HK-2 (cell line): Measurements from ENCODE around the gene RCAN3.
"Not testable (repeated sequence)": the region's sequence is repeated elsewhere in the genome, so short reads cannot be mapped to it uniquely, and the experiment has no call there.

Source experiments
- DNase-seq: peaks from one replicate; pipeline ENCODE4 v3.0.0-alpha.2; 2018; ENCODE audit not compliant: unreplicated experiment

RCAN3 gene

DNA sequence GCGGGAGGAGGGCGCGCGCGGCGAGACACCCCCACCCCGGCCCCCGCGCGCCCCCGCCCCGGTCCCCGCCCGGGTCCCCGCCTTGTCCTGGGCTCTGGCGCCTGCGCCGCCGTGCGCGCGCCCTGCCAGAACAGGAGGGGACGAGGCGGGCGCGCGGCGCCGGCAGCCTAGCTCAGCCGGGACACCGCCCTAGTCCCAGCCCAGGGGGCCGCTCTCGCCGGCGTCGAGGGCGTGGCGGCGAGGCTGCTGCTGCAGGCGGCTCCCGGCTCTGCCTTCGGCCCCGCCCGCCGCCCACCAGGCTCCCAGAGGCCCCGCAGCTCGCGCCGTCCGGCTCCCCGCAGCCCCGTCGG, at the start of gene RCAN3:
Gene RCAN3, plus strand, starts transcription at position 128 of the 350 bp plus-strand sequence. CDS start 11,537 bp downstream, outside the sequence.
- DNase-seq: peak; percentile 84

DNA sequence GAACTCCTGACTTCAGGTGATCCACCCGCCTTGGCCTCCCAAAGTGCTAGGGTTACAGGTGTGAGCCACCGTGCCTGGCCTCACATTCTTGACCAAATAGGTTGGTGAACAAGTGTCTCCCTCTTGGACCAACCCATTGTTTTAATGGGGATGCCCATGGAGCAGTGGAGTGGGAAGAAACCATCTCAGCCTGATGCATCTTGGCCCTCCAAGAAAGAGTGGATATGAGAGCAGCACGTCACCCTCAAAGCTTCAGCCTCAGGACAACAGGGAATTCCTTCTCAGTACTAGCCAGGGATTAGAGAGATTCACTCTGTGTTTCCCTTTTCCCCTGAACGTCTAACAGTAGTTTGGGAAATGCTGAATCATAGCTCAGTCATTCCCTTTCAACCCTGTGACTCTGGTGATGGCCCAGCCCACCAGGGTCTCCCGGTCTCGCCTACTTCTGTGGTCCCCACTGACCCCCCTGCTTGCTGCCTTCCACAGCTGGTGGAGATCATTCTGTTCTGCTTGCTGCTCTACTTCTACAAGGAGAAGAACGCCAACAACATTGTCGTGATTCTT, 49.6 kb upstream of the RCAN3 start:
- DNase-seq: no peak

DNA sequence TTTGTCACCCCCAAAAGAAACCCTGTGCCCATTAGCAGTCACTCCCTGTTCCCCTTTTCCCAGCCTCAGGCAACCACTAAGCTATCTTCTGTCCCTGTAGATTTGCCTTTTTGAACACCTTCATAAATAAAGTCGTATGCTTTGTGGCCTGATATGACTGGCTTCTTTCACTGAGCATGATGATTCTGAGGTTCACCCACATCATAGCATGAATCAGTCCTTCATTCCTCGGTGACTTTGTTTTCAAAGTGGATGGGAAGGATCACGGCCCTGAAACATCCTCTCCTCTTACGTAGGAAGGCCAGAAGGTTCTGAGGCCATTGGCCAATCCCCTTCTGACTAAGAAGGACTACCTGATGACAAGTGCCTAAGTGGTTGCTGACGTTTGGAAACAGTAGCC, 48.0 kb upstream of the RCAN3 start:
- no peak for DNase-seq

DNA sequence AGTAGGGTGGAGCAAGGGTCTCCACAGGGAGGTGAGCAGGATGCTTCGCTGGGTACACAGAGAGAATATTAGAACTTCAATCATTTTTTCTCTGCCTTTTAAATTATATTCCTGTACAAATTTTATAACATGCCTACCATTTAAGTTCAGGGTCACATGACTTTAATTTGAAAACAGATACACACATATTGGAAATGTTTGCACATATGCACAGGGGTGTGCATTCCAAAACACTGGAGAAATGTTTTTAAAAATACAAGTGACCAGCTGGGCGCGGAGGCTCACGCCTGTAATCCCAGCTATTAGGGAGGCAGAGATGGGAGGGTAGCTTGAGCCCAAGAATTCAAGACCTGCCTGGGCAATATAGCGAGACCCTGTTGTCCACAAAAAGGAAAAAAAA, 47.4 kb upstream of the RCAN3 start:
- no peak for DNase-seq

DNA sequence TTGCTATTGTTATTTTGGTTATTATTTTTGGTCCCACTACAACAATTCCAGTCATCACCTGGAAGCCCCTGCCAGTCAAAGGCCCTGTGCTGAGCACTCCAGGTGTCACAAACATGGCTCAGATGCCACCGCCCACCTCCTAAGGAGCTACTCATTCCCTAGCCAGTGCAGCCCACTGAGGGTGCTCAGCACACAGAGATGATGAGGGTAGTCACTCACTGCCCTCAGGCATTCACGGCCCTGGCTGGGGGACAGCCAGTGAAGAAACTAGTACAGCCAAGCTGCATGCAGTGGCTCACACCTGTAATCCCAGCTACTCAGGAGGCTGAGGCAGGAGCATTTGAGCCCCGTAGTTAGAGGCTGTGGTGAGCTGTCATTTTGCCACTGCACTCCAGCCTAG, 44.8 kb upstream of the RCAN3 start:
- no peak for DNase-seq

DNA sequence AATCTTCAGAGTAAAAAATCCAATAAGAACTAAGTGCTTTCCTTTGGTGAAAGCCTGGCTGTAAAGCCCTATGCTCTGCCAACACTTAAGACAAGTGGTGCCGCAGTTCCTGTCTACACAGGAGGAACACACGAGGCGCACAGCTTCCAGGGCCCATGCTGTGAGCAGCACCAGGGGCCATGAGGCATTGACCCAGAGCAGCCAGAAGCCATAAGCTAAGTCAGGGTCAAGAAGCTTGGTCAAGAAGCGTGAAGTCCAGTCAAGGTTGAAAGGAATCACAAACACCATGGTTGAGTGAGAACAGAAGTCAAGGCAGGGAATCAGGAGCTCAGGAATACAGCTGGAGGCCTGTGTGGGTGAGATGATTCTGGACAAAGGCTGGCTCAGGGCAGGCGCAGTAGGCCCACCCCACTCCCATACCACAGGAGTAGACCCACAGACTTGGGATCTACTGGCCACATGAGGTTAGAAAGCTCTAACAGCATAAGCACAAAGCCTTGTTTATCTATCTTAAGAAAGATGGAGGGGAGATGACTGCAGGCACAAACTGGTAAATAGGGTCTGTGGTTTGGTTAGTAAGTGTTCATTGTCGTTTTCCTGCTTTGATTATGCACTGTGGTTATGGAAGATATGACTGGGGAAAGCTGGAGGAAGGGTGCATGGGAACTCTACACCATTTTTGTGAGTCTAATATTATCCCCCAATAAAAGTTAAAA, 42.9 kb upstream of the RCAN3 start:
- peak; percentile 66 for DNase-seq

DNA sequence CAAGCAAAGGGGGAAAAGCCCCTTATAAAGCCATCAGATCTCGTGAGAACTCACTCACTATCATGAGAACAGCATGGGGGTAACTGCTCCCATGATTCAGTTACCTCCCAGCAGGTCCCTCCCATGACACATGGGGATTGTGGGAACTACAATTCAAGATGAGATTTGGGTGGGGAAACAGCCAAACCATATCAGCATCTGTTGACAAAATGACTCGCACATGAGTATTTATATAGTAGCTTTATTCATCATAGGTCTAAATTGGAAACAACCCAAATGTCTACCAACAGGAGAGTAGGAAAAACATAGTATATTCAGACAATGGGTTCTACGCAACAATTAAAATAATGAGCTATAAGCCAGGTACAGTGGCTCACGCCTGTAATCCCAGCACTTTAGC, 40.5 kb upstream of the RCAN3 start:
- DNase-seq: not testable (repeated sequence)

DNA sequence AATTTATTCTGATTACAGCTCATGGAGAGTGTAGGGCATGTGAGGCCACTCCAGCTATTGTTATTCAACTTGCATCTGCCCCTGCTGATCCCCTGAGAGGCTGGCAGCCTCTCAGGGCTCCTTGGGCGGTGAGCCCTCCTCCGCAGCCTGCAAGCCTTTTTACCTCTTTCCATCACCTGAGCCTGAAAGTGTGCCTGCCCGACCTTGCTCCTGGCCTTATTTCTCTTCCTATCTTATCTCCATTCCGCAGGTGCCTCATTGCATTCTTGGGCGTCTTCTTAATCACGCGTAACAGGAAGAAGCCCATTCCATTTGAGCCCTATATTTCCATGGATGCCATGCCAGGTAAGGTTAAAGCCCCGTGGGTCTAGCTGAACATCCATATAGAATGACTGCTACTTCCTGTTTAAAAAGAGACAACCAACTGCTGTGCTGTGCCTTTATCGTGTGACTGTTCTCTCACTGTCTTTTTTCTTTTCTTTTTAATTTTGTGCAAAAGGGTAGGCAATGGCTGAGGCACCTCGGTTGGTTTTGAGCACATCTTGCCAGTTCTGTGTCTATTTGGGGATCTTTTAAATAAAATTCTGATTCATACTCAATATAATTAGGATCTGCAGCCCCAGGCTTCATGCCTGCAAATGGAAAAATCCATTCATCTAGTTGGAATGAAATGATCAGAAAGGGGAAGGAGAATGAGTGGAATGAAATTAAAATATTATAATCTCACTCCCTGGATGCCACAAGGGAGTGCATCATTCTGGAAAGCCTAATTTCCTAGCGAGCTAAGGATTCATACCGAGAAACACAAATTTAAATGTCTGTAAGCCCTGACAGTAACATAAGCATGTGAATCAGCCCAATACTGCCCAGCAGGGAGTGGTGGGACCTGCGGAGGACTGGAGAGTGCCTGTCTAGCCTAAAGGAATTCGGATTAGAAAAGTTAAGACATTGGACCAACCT, 38.6 kb upstream of the RCAN3 start:
- DNase-seq: no peak

DNA sequence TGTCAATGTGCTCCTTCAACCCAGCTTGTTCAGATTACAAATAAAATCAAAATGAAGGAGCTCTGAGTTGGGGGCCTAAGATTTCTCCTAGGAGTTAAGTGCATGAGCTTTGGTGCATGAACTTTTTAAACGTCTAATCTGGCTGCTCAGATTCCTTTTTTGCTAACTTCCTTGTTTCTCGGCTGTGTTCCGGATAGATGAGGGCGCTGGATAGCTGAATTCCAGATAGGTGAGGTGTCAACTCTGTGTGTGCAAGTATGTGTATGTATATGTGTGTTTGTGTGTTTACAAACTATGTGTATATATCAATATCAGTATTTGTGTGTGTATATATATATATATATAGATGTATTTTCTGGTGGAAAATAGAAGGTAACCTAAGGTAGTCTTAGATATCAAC, 37.5 kb upstream of the RCAN3 start:
- no peak for DNase-seq

DNA sequence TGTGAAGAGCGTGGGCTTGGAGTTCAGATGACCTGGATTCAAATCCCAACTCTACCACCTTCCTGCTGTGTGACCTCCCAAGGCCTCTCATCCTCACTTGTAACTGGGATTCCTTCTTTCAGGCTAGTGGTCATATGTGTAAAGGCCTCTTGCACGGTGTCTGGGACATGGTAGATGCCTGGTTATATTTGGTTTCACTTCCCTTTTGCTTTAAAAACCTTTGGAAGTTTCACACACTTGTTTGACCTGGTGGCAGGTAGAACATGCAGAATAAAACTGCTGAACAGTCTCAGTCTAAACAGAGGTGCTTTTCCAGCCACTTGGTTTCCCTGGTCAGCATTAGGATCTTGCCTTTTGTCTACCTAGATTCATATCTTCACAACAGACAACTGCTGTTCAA, 37.0 kb upstream of the RCAN3 start:
- DNase-seq: no peak

DNA sequence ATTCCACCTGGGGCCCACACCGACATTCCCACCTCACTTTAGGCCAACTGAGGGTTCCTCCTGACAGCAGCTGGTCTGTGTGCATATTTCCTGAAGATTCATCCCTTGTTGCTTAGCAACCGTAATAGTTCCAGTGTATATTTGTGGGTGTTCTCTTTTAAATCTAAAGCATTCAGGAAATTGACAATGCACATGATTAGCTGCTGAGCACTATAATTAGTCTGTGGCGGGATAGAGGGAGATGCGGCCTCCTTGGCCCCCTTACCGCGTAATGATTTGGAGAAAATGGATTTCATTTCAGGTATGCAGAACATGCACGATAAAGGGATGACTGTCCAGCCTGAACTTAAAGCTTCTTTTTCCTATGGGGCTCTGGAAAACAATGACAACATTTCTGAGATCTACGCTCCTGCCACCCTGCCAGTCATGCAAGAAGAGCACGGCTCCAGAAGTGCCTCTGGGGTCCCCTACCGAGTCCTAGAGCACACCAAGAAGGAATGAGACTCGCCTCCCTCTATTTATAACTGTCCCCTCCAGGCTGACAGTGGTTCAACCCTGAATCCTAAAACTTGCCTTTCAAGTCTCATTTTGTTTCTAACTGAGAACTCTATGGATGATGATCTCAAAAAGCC, 33.8 kb upstream of the RCAN3 start:
- DNase-seq: no peak

DNA sequence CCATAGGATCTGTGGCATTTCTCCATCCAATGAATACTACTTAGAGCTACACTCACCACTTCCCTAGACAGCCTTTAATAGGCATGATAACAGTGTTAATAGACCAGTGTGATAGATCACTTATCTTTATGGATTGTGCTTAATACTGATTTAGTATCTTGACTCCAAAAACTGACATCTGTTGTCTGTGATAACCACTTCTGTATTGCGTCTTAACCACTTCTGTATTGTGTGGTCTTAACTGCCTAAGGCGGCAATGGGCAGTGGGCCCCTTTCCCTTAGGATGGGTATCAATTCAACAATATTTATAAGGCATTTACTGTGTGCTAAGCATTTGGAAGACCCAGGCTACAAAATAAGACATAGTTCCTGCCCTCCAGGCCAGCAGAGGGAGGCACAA, 32.0 kb upstream of the RCAN3 start:
- no peak for DNase-seq

DNA sequence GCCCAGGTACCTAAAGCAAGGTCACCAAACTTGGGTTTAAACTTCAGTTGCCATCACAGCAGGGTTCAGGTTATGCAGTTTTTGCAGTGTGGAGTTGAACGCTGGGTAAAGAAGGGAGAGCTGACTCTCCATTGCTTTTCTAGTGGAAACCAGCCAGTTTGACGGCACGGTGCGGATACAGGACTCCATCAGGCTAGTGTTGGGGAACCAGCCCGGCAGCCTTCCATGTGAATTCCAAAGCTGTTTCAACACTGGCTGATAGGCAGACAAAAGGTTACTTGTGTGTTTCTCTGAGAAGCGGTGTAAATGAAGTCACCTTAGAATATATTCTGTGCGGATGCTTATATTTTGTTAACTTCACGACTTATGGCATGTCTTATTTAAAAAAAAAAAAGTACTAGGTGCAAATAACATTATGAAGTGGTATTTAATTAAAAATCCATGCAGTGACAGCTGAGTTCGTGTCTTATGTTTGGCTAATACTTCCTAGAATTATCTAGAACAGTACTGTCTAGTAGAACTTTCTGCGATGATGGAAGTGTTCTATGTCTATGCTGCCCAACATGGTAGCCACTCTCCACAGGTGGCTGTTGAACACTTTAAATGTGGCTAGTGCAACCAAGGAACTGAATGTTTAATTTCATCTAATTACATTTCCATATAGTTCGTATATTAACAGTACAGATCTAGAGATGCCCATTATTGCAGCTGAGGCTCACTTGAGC, 29.9 kb upstream of the RCAN3 start:
- DNase-seq: no peak

DNA sequence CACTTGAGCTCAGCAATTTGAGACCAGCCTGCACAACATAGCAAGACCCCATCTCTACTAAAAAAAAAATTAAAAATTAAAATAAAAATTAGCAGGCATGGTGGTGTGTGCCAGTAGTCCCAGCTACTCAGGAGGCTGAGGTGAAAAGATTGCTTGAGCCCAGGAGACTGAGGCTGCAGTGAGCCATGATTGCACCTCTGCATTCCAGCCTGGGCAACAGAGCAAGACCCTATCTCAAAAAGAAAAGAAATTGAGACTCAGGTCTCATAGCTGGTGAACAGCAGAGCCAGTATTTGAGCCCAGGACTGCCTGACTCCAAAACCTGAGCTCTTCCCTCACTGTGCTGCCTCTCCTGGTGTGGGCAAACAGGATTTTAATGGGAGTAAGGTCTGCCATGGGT, 28.4 kb upstream of the RCAN3 start:
- no peak for DNase-seq

DNA sequence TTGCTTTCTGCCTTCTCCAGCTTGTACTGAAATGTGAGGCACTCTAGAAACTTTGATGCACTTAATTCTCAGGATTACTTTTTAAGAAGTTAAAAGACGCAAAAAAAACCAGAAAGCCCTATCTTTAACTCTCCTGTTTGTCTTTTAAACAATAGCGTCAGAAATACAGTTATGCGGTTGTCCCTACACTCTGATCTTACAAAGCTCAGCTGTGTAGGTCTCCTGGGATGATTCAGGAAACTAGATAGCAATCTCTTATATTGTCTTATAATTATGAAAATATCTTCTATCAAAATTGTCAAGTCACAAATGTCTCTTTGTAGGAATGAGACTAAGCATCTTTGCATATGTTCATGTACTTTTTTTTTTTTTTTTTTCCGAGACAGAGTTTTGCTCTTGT, 26.9 kb upstream of the RCAN3 start:
- DNase-seq: no peak

DNA sequence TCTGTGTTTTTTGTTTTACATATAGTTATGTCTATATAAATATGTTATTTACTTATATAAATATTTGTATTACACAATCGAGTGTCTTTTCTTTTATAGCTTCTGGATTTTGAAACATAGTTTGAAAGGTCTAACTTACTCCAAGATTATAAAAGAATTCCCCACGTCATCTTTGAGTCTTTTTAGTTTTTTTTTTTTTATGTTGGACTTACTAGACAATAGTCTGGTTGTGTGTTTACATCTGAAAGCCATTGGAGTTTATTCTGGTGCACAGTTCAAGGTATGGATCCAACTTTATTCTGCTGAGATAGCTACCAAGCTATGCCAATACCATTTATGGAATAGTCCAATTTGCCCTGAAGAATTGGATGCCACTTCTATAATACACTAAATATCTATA, 26.1 kb upstream of the RCAN3 start:
- no peak for DNase-seq

DNA sequence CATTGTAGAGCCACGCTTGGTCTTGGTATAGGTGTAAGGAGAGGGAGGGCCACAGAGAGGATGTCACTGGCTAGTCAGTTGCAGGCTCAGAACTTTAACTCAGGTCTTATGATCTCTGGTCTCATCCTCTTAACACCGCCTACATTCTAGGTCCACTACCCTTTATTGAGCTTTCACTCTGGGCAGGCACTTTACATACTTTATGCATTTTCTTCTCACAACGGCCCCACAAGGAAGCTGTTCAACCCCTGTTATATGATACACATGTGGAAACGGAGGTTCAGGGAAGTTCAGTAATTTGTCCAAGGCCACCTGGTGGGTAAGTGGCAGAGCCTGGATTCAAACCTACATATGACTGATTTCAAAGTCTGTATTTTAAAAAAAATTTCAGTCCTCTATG, 25.3 kb upstream of the RCAN3 start:
- no peak for DNase-seq

DNA sequence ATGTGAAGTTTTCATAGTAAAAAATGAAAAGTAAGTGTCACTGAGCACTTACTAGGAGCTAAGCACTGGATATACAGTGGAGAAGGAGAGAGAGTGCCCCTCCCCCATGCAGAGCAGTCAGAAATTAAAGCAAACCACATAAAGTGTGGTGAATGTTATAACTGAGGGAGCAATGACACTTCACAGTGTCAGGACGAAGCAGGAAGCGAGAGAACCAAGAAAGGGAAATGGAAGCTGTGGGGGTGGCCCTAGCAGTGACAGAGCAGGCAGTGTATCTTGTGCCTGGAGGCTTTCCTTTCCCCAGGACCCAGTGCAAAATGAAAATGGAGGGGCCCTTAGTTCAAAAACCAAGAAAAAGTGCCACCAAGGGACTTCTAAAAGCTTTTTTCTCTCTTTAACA, 21.5 kb upstream of the RCAN3 start:
- DNase-seq: no peak

DNA sequence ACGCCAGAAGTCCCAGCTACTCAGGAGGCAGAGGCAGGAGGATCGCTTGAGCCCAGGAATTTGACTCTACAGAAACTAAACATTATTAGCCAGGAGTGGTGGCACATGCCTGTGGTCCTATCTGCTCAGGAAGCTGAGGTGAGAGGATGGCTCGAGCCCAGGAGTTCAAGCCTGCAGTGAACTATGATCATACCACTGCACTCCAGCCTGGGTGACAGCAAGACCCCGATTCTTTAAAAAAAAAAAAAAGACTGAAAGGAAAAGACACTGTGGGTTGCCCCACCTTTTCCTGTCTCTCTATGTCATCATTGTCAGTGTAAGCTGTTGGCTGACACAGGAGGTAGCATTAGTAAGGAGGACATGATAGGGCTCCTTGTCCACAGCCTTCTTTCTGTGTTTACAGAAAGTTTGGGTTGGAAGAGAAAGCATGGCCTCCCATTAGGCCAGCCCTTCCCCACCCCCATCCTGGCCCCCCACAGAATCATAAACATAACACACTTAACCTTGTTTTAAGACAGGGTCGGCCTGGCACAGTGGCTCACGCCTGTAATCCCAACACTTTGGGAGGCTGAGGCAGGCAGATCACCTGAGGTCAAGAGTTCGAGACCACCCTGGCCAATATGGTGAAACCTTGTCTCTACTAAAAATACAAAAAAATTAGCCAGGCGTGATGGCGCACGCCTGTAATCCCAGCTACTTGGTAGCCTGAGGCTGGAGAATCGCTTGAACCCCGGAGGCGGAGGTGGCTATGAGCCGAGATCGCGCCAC, 20.6 kb upstream of the RCAN3 start:
- no peak for DNase-seq

DNA sequence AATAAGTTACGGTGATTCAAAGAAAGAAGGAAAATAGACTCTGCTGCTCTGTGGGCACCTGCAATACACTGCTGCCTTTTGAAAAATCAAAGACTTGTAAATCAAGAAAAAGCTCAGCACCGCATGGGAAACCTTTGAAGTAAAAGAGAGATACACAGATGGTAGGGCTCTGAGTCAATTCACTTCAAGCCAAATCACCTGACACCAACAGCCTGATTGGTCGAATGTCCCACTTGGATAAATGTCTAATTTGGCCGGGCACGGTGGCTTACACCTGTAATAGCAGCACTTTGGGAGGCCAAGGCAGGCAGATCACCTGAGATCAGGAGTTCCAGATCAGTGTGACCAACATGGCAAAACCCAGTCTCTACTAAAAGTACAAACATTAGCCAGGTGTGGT, 19.2 kb upstream of the RCAN3 start:
- DNase-seq: no peak

DNA sequence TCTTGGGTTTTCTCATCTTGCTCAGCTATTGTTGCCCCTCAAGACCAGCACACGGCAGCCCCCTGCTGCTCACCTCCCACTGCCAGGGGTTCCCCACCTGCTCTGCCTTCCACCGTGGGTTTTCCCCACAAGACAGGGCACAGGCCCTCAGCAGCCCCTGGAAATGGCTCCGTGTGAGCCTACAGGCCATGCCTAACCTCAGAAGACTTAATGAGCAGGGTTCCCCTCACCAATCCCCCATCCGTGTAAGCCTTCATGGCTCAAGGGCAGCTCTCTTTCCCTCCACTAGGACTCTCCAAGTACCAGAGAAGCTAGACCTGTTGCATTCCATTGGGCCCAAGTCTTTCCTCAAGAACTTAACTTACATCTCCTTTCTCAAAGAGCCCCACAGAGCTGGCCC, 18.4 kb upstream of the RCAN3 start:
- DNase-seq: no peak
